DOHH2 (cell line): ENCODE measurements around the gene KIAA1614.

ENCODE experiments used
- H3F3A ChIP-seq: fragments of 200-600 bp; sonication (generic), shearing (Covaris generic); 2 replicates; pipeline ENCODE4 v1.6.0; 2016; ENCODE audit warnings: antibody characterized with exemption, mild to moderate bottlenecking; ENCODE audit not compliant: control insufficient read depth, insufficient read depth
- H3K27ac ChIP-seq: fragments of 200-600 bp; sonication (generic); 2 replicates; pipeline ENCODE4 v1.5.1; 2014; ENCODE audit warnings: low read depth, mild to moderate bottlenecking, low read length, moderate library complexity
- H3K27me3 ChIP-seq: fragments of 200-600 bp; sonication (generic); 2 replicates; pipeline ENCODE4 v1.6.1; 2014; ENCODE audit warnings: mild to moderate bottlenecking, low read length, mixed read lengths; ENCODE audit not compliant: control insufficient read depth
- H3K36me3 ChIP-seq: fragments of 200-600 bp; sonication (generic); 2 replicates; pipeline ENCODE4 v1.6.1; 2014; ENCODE audit warnings: mild to moderate bottlenecking, low read length, moderate library complexity, mixed read lengths; ENCODE audit not compliant: control insufficient read depth
- H3K4me1 ChIP-seq: fragments of 200-600 bp; sonication (generic); 2 replicates; pipeline ENCODE4 v1.6.1; 2014; ENCODE audit warnings: mild to moderate bottlenecking, low read length, mixed read lengths; ENCODE audit not compliant: control insufficient read depth
- H3K4me2 ChIP-seq: fragments of 200-600 bp; sonication (generic); 2 replicates; pipeline ENCODE4 v1.6.0; 2014; ENCODE audit warnings: mild to moderate bottlenecking, low read length, moderate library complexity
- H3K4me3 ChIP-seq: fragments of 200-600 bp; sonication (generic); 2 replicates; pipeline ENCODE4 v1.5.1; 2014; ENCODE audit warnings: mild to moderate bottlenecking, low read length, mixed read lengths
- H3K79me2 ChIP-seq: fragments of 200-600 bp; sonication (generic); 2 replicates; pipeline ENCODE4 v1.6.1; 2014; ENCODE audit warnings: mild to moderate bottlenecking, low read length, mixed read lengths; ENCODE audit not compliant: control insufficient read depth
- H3K9me2 ChIP-seq: fragments of 200-600 bp; sonication (generic); replicated peaks from 2 replicates; pipeline ENCODE4 v1.6.1; 2014; ENCODE audit warnings: mild to moderate bottlenecking, low read length, mixed read lengths; ENCODE audit not compliant: control insufficient read depth
- H3K9me3 ChIP-seq: fragments of 200-600 bp; sonication (generic); 2 replicates; pipeline ENCODE4 v1.6.1; 2014; ENCODE audit warnings: antibody characterized with exemption, low read length, mixed read lengths; ENCODE audit not compliant: control insufficient read depth, insufficient read depth
- H4K20me1 ChIP-seq: fragments of 200-600 bp; sonication (generic); 2 replicates; pipeline ENCODE4 v1.6.0; 2014; ENCODE audit warnings: low read depth, mild to moderate bottlenecking, antibody characterized with exemption, low read length, moderate library complexity; ENCODE audit not compliant: control insufficient read depth, insufficient read depth
- CTCF ChIP-seq: fragments of 200-600 bp; sonication (generic); IDR thresholded peaks from one replicate; pipeline ENCODE4 v1.5.1; 2014; ENCODE audit warnings: antibody characterized with exemption, mild to moderate bottlenecking, low read depth, low read length; ENCODE audit not compliant: poor library complexity, severe bottlenecking
- EZH2phosphoT487 ChIP-seq: fragments of 200-600 bp; sonication (generic); IDR thresholded peaks from 2 replicates; pipeline ENCODE4 v1.6.1; 2017; ENCODE audit warnings: borderline replicate concordance, mild to moderate bottlenecking, antibody characterized with exemption, low read length, moderate library complexity, mixed read lengths

Gene KIAA1614

DNA sequence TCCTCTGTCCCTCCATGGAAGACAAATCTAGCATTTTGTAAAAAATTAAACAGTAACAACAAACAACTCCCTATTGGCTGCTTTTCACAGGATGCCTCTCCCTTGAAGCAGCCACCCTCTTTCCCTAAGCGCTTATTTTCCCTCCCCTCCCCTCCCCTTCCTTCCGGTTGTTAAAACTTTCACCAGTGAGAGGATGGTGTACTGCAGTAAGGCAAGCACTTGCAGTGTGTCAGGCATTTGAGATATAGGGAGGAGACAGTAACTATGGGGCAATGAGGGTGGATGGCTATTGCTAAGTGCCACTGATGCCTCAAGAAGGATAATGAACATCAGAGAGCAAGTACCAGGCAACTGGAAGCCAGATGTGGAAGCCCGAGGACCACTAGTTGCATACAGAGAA, 19.1 kb upstream of the KIAA1614 start:
- H3K9me3 ChIP-seq, result no peaks in the 10 kb centered on the region
- H3K4me2 ChIP-seq, result no peak overlapping the region
- no peaks in the 10 kb centered on the region for H3K36me3 ChIP-seq
- H3K27ac ChIP-seq, result no peak overlapping the region
- no peak overlapping the region for H3K4me3 ChIP-seq
- H3K27me3 ChIP-seq, result no peaks in the 10 kb centered on the region; the same call in 1 of the 2 replicates
- H3K4me1 ChIP-seq, result peaks cover 8% of the 10 kb centered on the region
- TF ChIP-seq CTCF (no peak), EZH2phosphoT487 (no peak)
- no peaks in the 10 kb centered on the region for H4K20me1 ChIP-seq
- H3F3A ChIP-seq, result no peaks in the 10 kb centered on the region
- no peaks in the 10 kb centered on the region for H3K79me2 ChIP-seq
- H3K9me2 ChIP-seq, result no peaks in the 10 kb centered on the region

GRCh38 chr1:180896161-180896560, 16.5 kb upstream of the KIAA1614 start:
- no peak overlapping the region for H3K4me2 ChIP-seq
- no peak overlapping the region for H3K27ac ChIP-seq
- no peaks in the 10 kb centered on the region for H3K79me2 ChIP-seq
- no peaks in the 10 kb centered on the region for H3K4me1 ChIP-seq
- H3K27me3 ChIP-seq, result no peaks in the 10 kb centered on the region; the same call in none of the 2 replicates
- no peaks in the 10 kb centered on the region for H3K36me3 ChIP-seq
- H3K9me3 ChIP-seq, result no peaks in the 10 kb centered on the region
- TF ChIP-seq CTCF (no peak), EZH2phosphoT487 (no peak)
- H4K20me1 ChIP-seq, result no peaks in the 10 kb centered on the region
- no peak overlapping the region for H3K4me3 ChIP-seq
- H3K9me2 ChIP-seq, result no peaks in the 10 kb centered on the region
- H3F3A ChIP-seq, result no peaks in the 10 kb centered on the region

- H3K9me3 ChIP-seq, result no peaks in the 10 kb centered on the region
- no peaks in the 10 kb centered on the region for H4K20me1 ChIP-seq
- no peak overlapping the region for H3K4me2 ChIP-seq
- no peaks in the 10 kb centered on the region for H3K4me1 ChIP-seq
- H3K79me2 ChIP-seq, result no peaks in the 10 kb centered on the region
- no peaks in the 10 kb centered on the region for H3K9me2 ChIP-seq
- no peaks in the 10 kb centered on the region for H3F3A ChIP-seq
- TF ChIP-seq CTCF (no peak), EZH2phosphoT487 (no peak)
- H3K27me3 ChIP-seq, result peaks cover 2% of the 10 kb centered on the region
- no peak overlapping the region for H3K4me3 ChIP-seq
- no peak overlapping the region for H3K27ac ChIP-seq
- no peaks in the 10 kb centered on the region for H3K36me3 ChIP-seq
Measured at GRCh38 chr1:180898441-180899219, 14.1 kb upstream of the KIAA1614 start.
